GM12865 (cell line): ENCODE measurements around the gene VPS16.

ENCODE experiments used
- DNase-seq: peaks from one replicate; pipeline ENCODE4 v3.0.0; 2010; ENCODE audit warnings: low read depth
- H3K4me3 ChIP-seq: 2 replicates; pipeline ENCODE4 v1.5.1; 2011; ENCODE audit warnings: mild to moderate bottlenecking, low read depth, low read length, control low read depth
- CTCF ChIP-seq: IDR thresholded peaks from 2 replicates; pipeline ENCODE4 v1.5.1; 2011; ENCODE audit warnings: low read length, control low read depth, low read depth, inconsistent platforms; ENCODE audit not compliant: insufficient read depth; ENCODE audit errors: missing control alignments

Gene VPS16

GRCh38 chr20:2809690-2810089 is 30.9 kb upstream of the VPS16 start:
- DNase-seq: no peak
- no peak overlapping the region for H3K4me3 ChIP-seq
- no peak for TF ChIP-seq CTCF

GRCh38 chr20:2812189-2812588 is 28.4 kb upstream of the VPS16 start:
- DNase-seq: no peak
- H3K4me3 ChIP-seq: no peak overlapping the region
- TF ChIP-seq CTCF: no peak

GRCh38 chr20:2814076-2814475 is 26.5 kb upstream of the VPS16 start:
- TF ChIP-seq CTCF: no peak
- no peak for DNase-seq
- H3K4me3 ChIP-seq: no peak overlapping the region

GRCh38 chr20:2814587-2815051 is 25.9 kb upstream of the VPS16 start, which contains the start of gene C20orf141:
Gene C20orf141 (plus strand): TSS chr20:2814987. CDS start chr20:2815185, 198 bp downstream.
- TF ChIP-seq CTCF: no peak
- H3K4me3 ChIP-seq: no peak within 1 kb of the TSS
- no peak for DNase-seq

- no peak for DNase-seq
- no peak for TF ChIP-seq CTCF
- H3K4me3 ChIP-seq: no peak overlapping the region
Measured at GRCh38 chr20:2815242-2815900, 25.2 kb upstream of the VPS16 start.

GRCh38 chr20:2816030-2816582 is 24.4 kb upstream of the VPS16 start, which contains the start of gene TMEM239:
Gene TMEM239 (plus strand): TSS chr20:2816364. CDS start chr20:2816555, 191 bp downstream.
- TF ChIP-seq CTCF: no peak
- DNase-seq: no peak
- no peak within 1 kb of the TSS for H3K4me3 ChIP-seq
